SJSA1 (cell line): ENCODE data around the gene SLC36A1. TPM values are rescaled to one million over a fixed set of nuclear protein-coding genes. Genes with fewer than 3 reads are reported as not detected.

Experiments used
- total RNA-seq: library from RNA; depleted of rRNA; stranded (reverse); fragments of >200 nt; shearing (Covaris generic); gene quantifications from 2 replicates; pipeline ENCODE4 v1.2.3, GENCODE V29; 2014; rRNA removed

The SLC36A1 gene
- total RNA-seq, 1 experiment from 2014 or later, result 20.8 TPM

Other genes starting within 250 kb of the SLC36A1 start
- 0.03 and 0.39 TPM in 2 replicates for gene CCDC69, start 223.5 kb upstream of the SLC36A1 start, total RNA-seq
- 16.7 and 27.4 TPM in 2 replicates for gene GM2A, start 194.4 kb upstream of the SLC36A1 start, total RNA-seq
- not detected in 2 replicates for gene SLC36A3, start 143.8 kb upstream of the SLC36A1 start, total RNA-seq
- gene SLC36A2, start 100.0 kb upstream of the SLC36A1 start, total RNA-seq, result not detected in 2 replicates
- gene FAT2, start 143.7 kb downstream of the SLC36A1 start, total RNA-seq, result under 0.01 TPM in 1 of 2 replicates, not detected in the other
- 2,833 and 2,882 TPM in 2 replicates for gene SPARC, start 239.3 kb downstream of the SLC36A1 start, total RNA-seq